PC-3 (cell line): Measurements from ENCODE around the gene ATPAF1. TPM values are rescaled to one million over a fixed set of nuclear protein-coding genes. Genes with fewer than 3 reads are reported as not detected.

ENCODE experiments used
- ATAC-seq: fragments of 200-7000 bp; cut with Tn5 transposase; 2 replicates; pipeline ENCODE4 v1.9.1; 2020; ENCODE audit warnings: mild to moderate bottlenecking, moderate library complexity
- BruUV-seq: library from RNA; stranded (reverse); fragments of 400-500 nt; replicated peaks from 2 replicates; lab custom pipeline; 2021; lab: Mats Ljungman, UMichigan
- CTCF ChIA-PET: fragments of 300-600 bp; sonication (Branson Sonifier 250); formaldehyde crosslinking; loops from one replicate; lab custom pipeline; 2022; ENCODE audit warnings: antibody characterized with exemption; lab: Charles Lee
- POLR2A ChIA-PET: fragments of 300-600 bp; sonication (Branson Sonifier 250); formaldehyde crosslinking; loops from one replicate; lab custom pipeline; 2022; ENCODE audit warnings: antibody characterized with exemption; ENCODE audit not compliant: unreplicated experiment; lab: Charles Lee
- DNase-seq: peaks from one replicate; pipeline ENCODE4 v3.0.0-alpha.2; 2015
- H2AFZ ChIP-seq: fragments of 300-600 bp; sonication (generic); 2 replicates; pipeline ENCODE4 v1.6.0; 2016; ENCODE audit warnings: antibody characterized with exemption, low read length
- H3F3A ChIP-seq: fragments of 300-600 bp; sonication (generic); one replicate; pipeline ENCODE4 v1.6.0; 2017; ENCODE audit warnings: antibody characterized with exemption, low read length, control low read depth, mild to moderate bottlenecking; ENCODE audit not compliant: unreplicated experiment
- H3K27ac ChIP-seq: fragments of 300-600 bp; sonication (generic); 2 replicates; pipeline ENCODE4 v1.5.1; 2016; ENCODE audit warnings: mild to moderate bottlenecking, low read length
- H3K27me3 ChIP-seq: fragments of 300-600 bp; sonication (generic); 2 replicates; pipeline ENCODE4 v1.6.1; 2016; ENCODE audit warnings: low read length, mixed read lengths
- H3K36me3 ChIP-seq: fragments of 300-600 bp; sonication (generic); 2 replicates; pipeline ENCODE4 v1.6.1; 2016; ENCODE audit warnings: low read depth, mixed run types, low read length, mixed read lengths
- H3K4me1 ChIP-seq: fragments of 300-600 bp; sonication (generic); 2 replicates; pipeline ENCODE4 v1.5.1; 2016; ENCODE audit warnings: low read length; ENCODE audit not compliant: insufficient read depth
- H3K4me2 ChIP-seq: fragments of 300-600 bp; sonication (generic); 2 replicates; pipeline ENCODE4 v1.6.0; 2016; ENCODE audit warnings: low read length
- H3K4me3 ChIP-seq: fragments of 300-600 bp; sonication (generic); 2 replicates; pipeline ENCODE4 v1.5.1; 2016; ENCODE audit warnings: mild to moderate bottlenecking, low read length, mixed read lengths
- H3K79me2 ChIP-seq: fragments of 300-600 bp; sonication (generic); 2 replicates; pipeline ENCODE4 v1.6.1; 2017; ENCODE audit warnings: low read length, mixed read lengths
- H3K9ac ChIP-seq: fragments of 300-600 bp; sonication (generic); 2 replicates; pipeline ENCODE4 v1.6.0; 2016; ENCODE audit warnings: mild to moderate bottlenecking, low read length
- H3K9me2 ChIP-seq: fragments of 300-600 bp; sonication (generic); replicated peaks from 2 replicates; pipeline ENCODE4 v1.6.1; 2016; ENCODE audit warnings: mixed run types, low read length, mixed read lengths
- H3K9me3 ChIP-seq: fragments of 300-600 bp; sonication (generic); 2 replicates; pipeline ENCODE4 v1.6.1; 2016; ENCODE audit warnings: low read length, mixed read lengths
- H4K20me1 ChIP-seq: fragments of 300-600 bp; sonication (generic); 2 replicates; pipeline ENCODE4 v1.6.1; 2016; ENCODE audit warnings: low read length, mixed read lengths
- EZH2 ChIP-seq: fragments of 300-600 bp; sonication (generic); IDR thresholded peaks from one replicate; pipeline ENCODE4 v1.6.1; 2017; ENCODE audit warnings: antibody characterized with exemption, mild to moderate bottlenecking, low read length; ENCODE audit not compliant: unreplicated experiment
- EZH2phosphoT487 ChIP-seq: fragments of 300-600 bp; sonication (generic); IDR thresholded peaks from 2 replicates; pipeline ENCODE4 v1.6.1; 2018; ENCODE audit warnings: mild to moderate bottlenecking, antibody characterized with exemption, low read length, borderline replicate concordance
- intact Hi-C: fragments of 100-400 bp; cut with micrococcal nuclease; formaldehyde crosslinking; loops from 2 replicates; pipeline ENCODE4 v1.9.0; 2023
- total RNA-seq: library from RNA; depleted of rRNA; stranded (reverse); fragments of >200 nt; gene quantifications from 2 replicates; pipeline ENCODE4 v1.2.3, GENCODE V29; 2014
- TF ChIP-seq, protein P1 (sequence below): fragments of 300-600 bp; sonication (generic); conservative IDR thresholded peaks from 2 replicates; pipeline ENCODE4 v1.5.1; 2017; ENCODE audit warnings: antibody characterized with exemption, low read depth, mild to moderate bottlenecking, low read length

The ATPAF1 gene
- total RNA-seq, 1 experiment from 2014 or later = 68.3 TPM

DNA sequence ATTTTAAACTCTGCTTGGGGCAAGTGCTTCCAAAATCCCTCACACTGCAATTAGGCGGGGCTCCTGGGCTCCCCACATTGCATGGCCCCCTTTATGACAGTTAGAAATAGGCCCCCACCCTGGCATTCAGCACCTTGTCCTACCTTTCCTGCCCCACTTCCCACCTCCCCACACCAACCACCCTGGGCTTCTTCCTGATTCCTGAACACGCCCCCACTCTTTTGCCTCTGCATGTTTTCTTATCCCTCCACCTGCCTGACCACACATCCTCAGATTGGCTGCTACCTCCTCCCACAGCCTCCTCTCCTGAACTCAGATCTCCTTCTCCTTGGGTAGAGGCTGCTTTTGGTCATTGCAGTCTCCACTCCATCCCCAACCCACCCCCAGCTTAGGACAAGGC lies 53.1 kb downstream of the ATPAF1 start:
- peaks cover 33% of the 10 kb centered on the region for H3K79me2 ChIP-seq
- H4K20me1 ChIP-seq = no peaks in the 10 kb centered on the region
- ChIA-PET POLR2A (interaction anchor here (0.6 kb wide), 1 partner anchor 53 kb away, joined by 3 read pairs; no protein-coding TSS in a partner anchor), CTCF (no interaction called here)
- H3K27me3 ChIP-seq = no peaks in the 10 kb centered on the region
- H2AFZ ChIP-seq = no peak overlapping the region
- H3K9ac ChIP-seq = no peak overlapping the region
- peak overlapping the region; percentile 87 for H3K4me2 ChIP-seq
- H3K27ac ChIP-seq = no peak overlapping the region
- no peak for ATAC-seq
- H3K9me2 ChIP-seq = no peaks in the 10 kb centered on the region
- DNase-seq = no peak
- H3F3A ChIP-seq = no peaks in the 10 kb centered on the region
- intact Hi-C loops = no loop called here
- H3K4me1 ChIP-seq = peaks cover 58% of the 10 kb centered on the region
- 0 out of 2 replicates have a peak, but pooled peaks cover 2% of the 10 kb centered on the region for H3K36me3 ChIP-seq
- no peaks in the 10 kb centered on the region for H3K9me3 ChIP-seq
- TF ChIP-seq EZH2phosphoT487 (no peak), EZH2 (no peak)
- TF ChIP-seq, protein P1, sequence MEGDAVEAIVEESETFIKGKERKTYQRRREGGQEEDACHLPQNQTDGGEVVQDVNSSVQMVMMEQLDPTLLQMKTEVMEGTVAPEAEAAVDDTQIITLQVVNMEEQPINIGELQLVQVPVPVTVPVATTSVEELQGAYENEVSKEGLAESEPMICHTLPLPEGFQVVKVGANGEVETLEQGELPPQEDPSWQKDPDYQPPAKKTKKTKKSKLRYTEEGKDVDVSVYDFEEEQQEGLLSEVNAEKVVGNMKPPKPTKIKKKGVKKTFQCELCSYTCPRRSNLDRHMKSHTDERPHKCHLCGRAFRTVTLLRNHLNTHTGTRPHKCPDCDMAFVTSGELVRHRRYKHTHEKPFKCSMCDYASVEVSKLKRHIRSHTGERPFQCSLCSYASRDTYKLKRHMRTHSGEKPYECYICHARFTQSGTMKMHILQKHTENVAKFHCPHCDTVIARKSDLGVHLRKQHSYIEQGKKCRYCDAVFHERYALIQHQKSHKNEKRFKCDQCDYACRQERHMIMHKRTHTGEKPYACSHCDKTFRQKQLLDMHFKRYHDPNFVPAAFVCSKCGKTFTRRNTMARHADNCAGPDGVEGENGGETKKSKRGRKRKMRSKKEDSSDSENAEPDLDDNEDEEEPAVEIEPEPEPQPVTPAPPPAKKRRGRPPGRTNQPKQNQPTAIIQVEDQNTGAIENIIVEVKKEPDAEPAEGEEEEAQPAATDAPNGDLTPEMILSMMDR = no peak
- BruUV-seq = no TSS peak
- H3K4me3 ChIP-seq = peak overlapping the region; percentile 91; the same call in 1 of the 2 replicates

DNA sequence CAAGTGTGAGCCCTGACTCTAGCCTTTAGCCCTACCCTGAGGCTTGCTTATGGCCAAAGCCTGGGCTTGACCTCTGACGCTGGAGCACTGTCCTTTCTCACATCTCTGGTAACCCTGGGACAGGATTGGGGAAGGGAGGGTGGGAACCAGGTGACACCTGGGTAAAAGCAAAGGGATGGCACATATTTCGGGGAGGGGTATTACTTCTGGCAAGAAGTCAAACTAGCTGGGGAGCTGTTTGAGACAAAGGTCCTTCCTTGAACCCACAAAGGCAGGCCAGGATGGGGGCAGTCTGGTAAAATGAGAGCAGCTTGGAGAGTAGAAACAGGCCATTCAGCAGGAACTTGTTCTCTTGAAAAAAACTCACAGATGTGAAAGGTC lies 53.6 kb downstream of the ATPAF1 start:
- no peak for DNase-seq
- TF ChIP-seq, protein P1 = no peak
- no peak for TF ChIP-seq EZH2phosphoT487
- TF ChIP-seq EZH2 = no peak
- Histone ChIP-seq H3K27ac (no peak overlapping the region), H3F3A (no peaks in the 10 kb centered on the region), H3K4me1 (peaks cover 58% of the 10 kb centered on the region), H3K36me3 (peaks cover 7% of the 10 kb centered on the region; the same call in 1 of the 2 replicates), H3K27me3 (no peaks in the 10 kb centered on the region), H3K9me2 (no peaks in the 10 kb centered on the region), H4K20me1 (no peaks in the 10 kb centered on the region), H3K4me2 (0 out of 2 replicates have a peak overlapping the region, but pooled peaks have one; percentile 87), H2AFZ (no peak overlapping the region), H3K79me2 (peaks cover 33% of the 10 kb centered on the region), H3K4me3 (no peak overlapping the region), H3K9me3 (no peaks in the 10 kb centered on the region), H3K9ac (no peak overlapping the region)
- no TSS peak for BruUV-seq
- ChIA-PET CTCF (no interaction called here), POLR2A (no interaction called here)
- intact Hi-C loops = no loop called here
- ATAC-seq = no peak

- H3K79me2 ChIP-seq = peaks cover 33% of the 10 kb centered on the region
- TF ChIP-seq, protein P1 = no peak
- TF ChIP-seq EZH2 (no peak), EZH2phosphoT487 (no peak)
- no peaks in the 10 kb centered on the region for H3K27me3 ChIP-seq
- intact Hi-C loops = no loop called here
- H2AFZ ChIP-seq = no peak overlapping the region
- H3K4me2 ChIP-seq = 0 out of 2 replicates have a peak overlapping the region, but pooled peaks have one; percentile 87
- H4K20me1 ChIP-seq = no peaks in the 10 kb centered on the region
- H3K9me3 ChIP-seq = no peaks in the 10 kb centered on the region
- POLR2A ChIA-PET = no interaction called here
- no peaks in the 10 kb centered on the region for H3F3A ChIP-seq
- H3K4me3 ChIP-seq = no peak overlapping the region
- H3K4me1 ChIP-seq = peaks cover 58% of the 10 kb centered on the region
- no peak overlapping the region for H3K9ac ChIP-seq
- H3K9me2 ChIP-seq = no peaks in the 10 kb centered on the region
- CTCF ChIA-PET = no interaction called here
- DNase-seq = peak; percentile 39
- peak; percentile 6 for ATAC-seq
- no TSS peak for BruUV-seq
- no peak overlapping the region for H3K27ac ChIP-seq
- H3K36me3 ChIP-seq = peaks cover 14% of the 10 kb centered on the region; the same call in 1 of the 2 replicates
Observed at GRCh38 chr1:46613661-46614603, 54.2 kb downstream of the ATPAF1 start.
